ENCODE results near the gene PLEKHG1. TPM values are rescaled to one million over a fixed set of nuclear protein-coding genes. Genes with fewer than 3 reads are reported as not detected.

Gene PLEKHG1
- total and polyA plus RNA-seq, 2 of the 13 experiments (the other 11 are each of a cell fraction or from before 2014, with no cell fraction given): 0.03 to 0.04 TPM

DNA sequence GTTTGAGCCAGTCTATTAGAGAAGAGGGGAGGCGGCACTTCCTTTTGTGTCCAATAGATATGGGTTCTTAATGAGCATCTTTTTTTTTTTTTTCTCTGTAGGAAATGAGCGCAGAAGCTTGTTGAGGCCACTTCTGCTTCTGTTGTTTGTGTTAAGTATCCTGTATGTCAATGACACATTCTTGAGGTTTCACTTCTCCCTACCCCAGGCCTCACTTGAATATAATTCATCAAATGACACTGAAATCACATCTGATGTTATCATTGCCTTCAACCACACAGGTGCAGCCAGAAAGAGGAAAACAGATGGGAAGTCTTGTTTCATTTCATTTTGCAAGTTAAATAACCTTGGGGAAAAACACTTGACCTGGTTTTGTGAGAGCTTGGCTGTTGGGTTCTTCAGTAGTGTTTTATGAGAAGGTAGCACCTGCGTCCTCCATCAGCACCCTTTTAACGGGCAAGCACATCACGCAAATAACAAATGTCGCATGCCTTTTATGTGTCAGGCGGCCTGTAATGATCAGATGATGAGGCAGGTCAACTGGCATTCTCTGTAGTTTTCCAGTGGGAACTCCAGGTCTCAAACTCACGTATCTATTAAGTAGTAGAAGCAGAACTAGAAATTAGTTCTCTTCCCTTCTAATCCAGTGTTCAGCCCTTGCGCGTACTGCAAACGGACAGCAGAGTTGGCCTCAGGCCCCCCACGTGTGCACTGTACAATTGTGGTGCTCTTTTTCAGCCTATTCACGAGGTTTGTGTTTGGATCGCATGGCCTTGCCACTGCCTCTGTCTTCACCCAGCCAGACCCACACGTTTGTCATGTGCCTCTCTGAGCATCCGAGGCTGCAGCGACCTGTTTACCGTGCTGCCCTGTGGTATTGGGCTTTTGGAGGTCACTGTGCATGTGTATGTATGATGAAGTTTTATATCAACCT is 23.5 kb downstream of the PLEKHG1 start:
- WGBS (ENCODE audit: low lambda C conversion rate): 58% methylated on average over 18 of the region's 18 CpGs
- intact Hi-C loops (cut with micrococcal nuclease; ENCODE audit: unreplicated experiment): no loop called here
- DNase-seq (ENCODE audit: low spot score): no peak
- H3K4me1 ChIP-seq (ENCODE audit: insufficient read depth, low read length): peaks cover 18% of the 10 kb centered on the region
- no peaks in the 10 kb centered on the region for H3K36me3 ChIP-seq (replicated peaks in 1 of 2; ENCODE audit: control insufficient read depth in 1 of 2, insufficient read depth in 2 of 2, low read length in 2 of 2)
- peaks cover 12% of the 10 kb centered on the region; the same call in 1 of the 2 replicates for H3K9me3 ChIP-seq (ENCODE audit: low read length)
- H2AFZ ChIP-seq (ENCODE audit: low read length): no peak overlapping the region
- H3K27ac ChIP-seq (ENCODE audit: extremely low read length, insufficient read depth, low read length): no peak overlapping the region
- no peak overlapping the region for H3K9ac ChIP-seq (ENCODE audit: insufficient read depth, low read depth, low read length)
- in situ Hi-C loops (cut with HindIII; ENCODE audit: extremely low pct_ligation_motif_present, low pct_unique_long_range_greater_than_20kb): no loop called here
- no peaks in the 10 kb centered on the region for H4K20me1 ChIP-seq (ENCODE audit: insufficient read depth, low read length)
- BruUV-seq (replicated peaks): no TSS peak
- no peak for FAIRE-seq
- ChIA-PET POLR2A (no interaction called here), CTCF (ENCODE audit: low intra/inter-chr PET ratio, low total read pairs) (no interaction called here)
- H3K4me2 ChIP-seq (ENCODE audit: low read depth, low read length): no peak overlapping the region
- no peaks in the 10 kb centered on the region for H3K79me2 ChIP-seq (ENCODE audit: insufficient read depth, low read length)
- ATAC-seq: no peak
- H3K27me3 ChIP-seq (ENCODE audit: control insufficient read depth in 1 of 2, insufficient read depth in 2 of 2, low read length in 2 of 2): no peaks in the 10 kb centered on the region
- H3K4me3 ChIP-seq (replicated peaks in 1 of 3; ENCODE audit: insufficient read depth in 1 of 3, low read depth in 2 of 3, low read length in 3 of 3): no peak overlapping the region
- TF ChIP-seq RORA (CRISPR knock-in tag; IDR thresholded peaks at IDR 0.05) (no peak), THAP8 (CRISPR knock-in tag; IDR thresholded peaks at IDR 0.05; ENCODE audit: borderline replicate concordance) (no peak), DMAP1 (CRISPR knock-in tag; IDR thresholded peaks at IDR 0.05) (no peak)
- TF ChIP-seq, protein P1, sequence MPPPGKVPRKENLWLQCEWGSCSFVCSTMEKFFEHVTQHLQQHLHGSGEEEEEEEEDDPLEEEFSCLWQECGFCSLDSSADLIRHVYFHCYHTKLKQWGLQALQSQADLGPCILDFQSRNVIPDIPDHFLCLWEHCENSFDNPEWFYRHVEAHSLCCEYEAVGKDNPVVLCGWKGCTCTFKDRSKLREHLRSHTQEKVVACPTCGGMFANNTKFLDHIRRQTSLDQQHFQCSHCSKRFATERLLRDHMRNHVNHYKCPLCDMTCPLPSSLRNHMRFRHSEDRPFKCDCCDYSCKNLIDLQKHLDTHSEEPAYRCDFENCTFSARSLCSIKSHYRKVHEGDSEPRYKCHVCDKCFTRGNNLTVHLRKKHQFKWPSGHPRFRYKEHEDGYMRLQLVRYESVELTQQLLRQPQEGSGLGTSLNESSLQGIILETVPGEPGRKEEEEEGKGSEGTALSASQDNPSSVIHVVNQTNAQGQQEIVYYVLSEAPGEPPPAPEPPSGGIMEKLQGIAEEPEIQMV (CRISPR knock-in tag; IDR thresholded peaks at IDR 0.05; ENCODE audit: low read depth): no peak
- TF ChIP-seq, protein P2, sequence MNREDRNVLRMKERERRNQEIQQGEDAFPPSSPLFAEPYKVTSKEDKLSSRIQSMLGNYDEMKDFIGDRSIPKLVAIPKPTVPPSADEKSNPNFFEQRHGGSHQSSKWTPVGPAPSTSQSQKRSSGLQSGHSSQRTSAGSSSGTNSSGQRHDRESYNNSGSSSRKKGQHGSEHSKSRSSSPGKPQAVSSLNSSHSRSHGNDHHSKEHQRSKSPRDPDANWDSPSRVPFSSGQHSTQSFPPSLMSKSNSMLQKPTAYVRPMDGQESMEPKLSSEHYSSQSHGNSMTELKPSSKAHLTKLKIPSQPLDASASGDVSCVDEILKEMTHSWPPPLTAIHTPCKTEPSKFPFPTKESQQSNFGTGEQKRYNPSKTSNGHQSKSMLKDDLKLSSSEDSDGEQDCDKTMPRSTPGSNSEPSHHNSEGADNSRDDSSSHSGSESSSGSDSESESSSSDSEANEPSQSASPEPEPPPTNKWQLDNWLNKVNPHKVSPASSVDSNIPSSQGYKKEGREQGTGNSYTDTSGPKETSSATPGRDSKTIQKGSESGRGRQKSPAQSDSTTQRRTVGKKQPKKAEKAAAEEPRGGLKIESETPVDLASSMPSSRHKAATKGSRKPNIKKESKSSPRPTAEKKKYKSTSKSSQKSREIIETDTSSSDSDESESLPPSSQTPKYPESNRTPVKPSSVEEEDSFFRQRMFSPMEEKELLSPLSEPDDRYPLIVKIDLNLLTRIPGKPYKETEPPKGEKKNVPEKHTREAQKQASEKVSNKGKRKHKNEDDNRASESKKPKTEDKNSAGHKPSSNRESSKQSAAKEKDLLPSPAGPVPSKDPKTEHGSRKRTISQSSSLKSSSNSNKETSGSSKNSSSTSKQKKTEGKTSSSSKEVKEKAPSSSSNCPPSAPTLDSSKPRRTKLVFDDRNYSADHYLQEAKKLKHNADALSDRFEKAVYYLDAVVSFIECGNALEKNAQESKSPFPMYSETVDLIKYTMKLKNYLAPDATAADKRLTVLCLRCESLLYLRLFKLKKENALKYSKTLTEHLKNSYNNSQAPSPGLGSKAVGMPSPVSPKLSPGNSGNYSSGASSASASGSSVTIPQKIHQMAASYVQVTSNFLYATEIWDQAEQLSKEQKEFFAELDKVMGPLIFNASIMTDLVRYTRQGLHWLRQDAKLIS (CRISPR knock-in tag; IDR thresholded peaks at IDR 0.05): no peak
- TF ChIP-seq, protein P3, sequence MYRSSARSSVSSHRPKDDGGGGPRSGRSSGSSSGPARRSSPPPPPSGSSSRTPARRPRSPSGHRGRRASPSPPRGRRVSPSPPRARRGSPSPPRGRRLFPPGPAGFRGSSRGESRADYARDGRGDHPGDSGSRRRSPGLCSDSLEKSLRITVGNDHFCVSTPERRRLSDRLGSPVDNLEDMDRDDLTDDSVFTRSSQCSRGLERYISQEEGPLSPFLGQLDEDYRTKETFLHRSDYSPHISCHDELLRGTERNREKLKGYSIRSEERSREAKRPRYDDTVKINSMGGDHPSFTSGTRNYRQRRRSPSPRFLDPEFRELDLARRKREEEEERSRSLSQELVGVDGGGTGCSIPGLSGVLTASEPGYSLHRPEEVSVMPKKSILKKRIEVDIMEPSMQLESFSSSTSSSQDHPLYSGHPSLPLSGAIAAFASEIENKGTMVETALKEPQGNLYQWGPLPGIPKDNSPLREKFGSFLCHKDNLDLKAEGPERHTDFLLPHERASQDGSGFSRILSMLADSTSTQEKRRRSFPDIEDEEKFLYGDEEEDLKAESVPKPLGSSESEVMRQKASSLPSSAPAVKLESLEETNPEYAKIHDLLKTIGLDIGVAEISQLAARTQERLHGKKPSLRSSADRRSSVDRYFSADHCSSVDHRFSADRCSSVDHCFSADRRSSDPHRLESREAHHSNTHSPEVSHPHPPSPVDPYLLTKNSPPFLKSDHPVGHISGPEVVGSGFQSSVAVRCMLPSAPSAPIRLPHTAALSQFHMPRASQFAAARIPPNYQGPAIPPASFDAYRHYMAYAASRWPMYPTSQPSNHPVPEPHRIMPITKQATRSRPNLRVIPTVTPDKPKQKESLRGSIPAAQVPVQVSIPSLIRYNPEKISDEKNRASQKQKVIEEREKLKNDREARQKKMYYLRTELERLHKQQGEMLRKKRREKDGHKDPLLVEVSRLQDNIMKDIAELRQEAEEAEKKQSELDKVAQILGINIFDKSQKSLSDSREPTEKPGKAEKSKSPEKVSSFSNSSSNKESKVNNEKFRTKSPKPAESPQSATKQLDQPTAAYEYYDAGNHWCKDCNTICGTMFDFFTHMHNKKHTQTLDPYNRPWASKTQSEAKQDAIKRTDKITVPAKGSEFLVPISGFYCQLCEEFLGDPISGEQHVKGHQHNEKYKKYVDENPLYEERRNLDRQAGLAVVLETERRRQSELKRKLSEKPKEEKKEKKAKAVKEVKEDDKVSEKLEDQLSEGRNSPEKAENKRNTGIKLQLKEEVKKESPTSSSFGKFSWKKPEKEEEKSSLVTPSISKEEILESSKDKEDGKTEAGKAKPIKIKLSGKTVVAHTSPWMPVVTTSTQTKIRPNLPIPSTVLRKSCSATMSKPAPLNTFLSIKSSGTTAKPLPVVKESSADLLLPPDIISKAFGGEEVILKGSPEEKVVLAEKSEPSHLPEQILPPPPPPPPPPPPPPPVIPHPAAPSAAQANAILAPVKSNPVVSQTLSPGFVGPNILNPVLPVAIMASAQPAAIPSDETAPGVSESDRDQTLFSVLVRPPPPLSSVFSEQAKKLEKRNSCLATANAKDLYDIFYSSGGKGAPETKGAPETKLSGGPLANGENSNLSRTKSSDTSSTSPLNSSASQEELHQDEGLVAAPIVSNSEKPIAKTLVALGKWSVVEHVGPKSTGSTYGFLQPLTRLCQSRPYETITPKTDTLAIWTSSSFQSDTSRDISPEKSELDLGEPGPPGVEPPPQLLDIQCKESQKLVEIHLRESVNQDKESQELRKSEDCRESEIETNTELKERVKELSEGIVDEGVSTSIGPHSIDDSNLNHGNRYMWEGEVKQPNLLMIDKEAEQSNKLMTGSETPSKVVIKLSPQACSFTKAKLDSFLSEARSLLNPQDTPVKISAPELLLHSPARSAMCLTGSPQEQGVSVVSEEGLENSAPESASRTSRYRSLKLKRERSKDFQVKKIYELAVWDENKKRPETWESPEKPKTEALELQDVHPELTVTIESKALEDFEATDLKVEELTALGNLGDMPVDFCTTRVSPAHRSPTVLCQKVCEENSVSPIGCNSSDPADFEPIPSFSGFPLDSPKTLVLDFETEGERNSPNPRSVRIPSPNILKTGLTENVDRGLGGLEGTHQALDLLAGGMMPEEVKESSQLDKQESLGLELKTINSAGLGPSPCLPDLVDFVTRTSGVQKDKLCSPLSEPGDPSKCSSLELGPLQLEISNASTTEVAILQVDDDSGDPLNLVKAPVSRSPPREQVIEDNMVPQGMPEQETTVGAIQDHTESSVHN (CRISPR knock-in tag; IDR thresholded peaks at IDR 0.05): no peak

All from HepG2 (cell line).